ENCODE results near the gene ANKRD53.
"Not testable (repeated sequence)": the region's sequence is repeated elsewhere in the genome, so short reads cannot be mapped to it uniquely, and the experiment has no call there.

ANKRD53 gene

DNA sequence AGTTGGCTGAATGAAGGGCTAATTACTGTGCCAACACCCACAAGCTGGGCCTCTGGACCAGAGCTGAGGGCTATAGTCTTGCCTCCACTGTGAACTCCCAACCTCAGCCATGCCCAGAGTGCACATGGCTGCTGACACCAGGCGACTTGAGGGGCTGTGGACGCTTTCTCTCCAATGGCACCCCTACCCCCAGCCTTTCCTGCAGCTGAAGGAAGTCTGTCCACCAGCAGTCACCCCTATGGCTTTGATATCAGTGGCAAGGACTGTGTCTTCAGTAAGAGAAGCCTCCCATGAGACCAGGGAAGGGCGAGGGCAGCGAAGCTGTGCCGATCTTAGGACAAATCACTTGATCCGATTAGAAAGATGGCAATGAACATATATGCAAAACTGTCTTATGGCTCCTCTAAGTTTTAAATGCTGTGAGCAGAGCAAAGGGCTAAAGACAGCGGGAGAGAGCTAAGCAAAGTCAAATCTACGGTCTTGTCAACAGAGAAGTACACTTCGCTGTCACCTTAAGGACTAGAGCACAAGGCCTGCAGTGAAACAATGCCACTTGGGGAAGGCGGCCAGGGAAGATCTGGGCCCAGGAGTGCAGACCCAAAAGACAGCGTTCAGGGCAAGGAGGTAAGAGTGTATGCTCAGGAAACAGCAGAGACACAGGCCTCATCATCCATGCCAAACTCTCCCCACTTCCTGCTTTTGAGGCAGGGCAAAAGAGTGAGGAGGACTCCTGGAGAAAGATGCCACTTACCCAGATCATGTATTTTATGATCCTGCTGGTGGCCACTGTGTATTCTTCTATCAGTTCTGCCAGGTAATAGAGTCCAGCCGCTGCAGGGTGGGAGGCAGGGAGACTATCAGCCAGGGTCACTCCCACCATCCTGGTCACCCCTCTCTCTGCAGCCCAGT is 14.8 kb downstream of the ANKRD53 start:
- DNase-seq: no peak

DNA sequence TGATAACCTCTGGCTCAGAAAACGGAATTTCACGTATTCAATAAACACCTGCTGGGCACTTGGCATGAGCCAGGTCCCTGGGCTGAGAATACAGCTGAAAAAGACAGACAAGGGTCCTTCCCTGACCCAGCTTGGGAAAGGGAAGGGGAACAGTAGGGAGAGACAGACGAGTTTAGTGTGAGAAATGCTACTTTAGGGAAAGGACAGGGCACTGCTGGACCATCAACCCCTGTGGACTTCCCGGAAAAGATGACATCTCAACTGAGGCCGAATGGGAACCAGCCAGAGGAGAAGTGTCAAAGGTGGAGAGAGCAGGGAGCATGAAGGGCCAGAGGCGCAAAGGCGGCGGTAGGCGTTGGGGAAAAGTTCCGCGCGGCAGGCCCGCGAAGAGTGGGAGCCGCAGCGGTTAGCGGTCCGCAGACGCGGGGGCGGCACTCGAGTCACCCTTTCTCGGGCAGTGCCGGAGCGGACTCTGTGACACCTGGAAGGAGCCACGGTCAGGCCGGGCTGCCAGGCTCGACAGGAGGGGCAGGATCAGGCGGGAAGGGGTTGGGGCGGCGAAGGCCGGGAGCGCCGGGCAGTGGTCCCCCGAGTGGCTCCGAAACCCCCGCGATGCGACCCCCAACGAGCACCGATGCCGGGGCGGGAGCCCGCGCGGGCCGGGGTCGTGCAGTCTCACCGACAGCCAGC is 15.7 kb downstream of the ANKRD53 start:
- no peak for DNase-seq

DNA sequence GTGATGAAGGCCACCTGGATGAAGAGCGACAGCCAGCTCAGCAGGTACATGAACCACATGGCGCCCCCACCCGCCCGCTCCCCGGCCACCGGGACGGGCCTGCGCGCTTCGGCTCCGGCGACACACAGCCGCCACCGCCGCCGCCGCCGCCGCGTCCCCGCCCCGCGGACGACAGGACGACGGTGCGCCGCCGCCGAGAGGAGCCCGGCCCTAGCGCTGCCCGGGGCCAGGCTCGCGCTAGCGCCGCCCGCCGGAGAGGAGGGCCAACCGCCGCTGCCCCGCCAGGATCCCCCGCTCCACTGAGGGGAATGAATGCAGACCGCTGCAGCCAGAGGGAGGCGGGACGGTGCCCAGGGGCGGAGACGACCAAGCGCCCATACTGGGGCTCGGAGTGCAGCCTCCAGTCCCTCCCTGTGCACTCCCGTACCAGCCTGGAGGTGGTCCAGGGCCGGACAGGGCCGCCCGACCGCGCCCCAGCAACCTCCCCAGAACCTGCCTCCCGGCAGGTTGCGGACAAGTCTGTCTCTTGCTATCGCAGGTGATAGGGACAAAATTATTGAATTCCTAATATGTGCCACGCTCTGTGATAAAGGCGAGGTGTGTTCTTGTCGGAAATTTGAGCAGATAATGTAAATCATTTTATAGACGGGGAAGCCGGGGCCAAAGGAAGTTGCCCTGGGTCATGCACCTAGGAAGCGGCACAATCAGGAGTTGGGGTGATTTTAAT is 16.4 kb downstream of the ANKRD53 start, which contains the start of gene TEX261:
TSS of gene TEX261 (minus strand) at position 175 of the 727 bp plus-strand sequence. CDS start at position 59, 116 bp downstream.
- peak; percentile 87 for DNase-seq

DNA sequence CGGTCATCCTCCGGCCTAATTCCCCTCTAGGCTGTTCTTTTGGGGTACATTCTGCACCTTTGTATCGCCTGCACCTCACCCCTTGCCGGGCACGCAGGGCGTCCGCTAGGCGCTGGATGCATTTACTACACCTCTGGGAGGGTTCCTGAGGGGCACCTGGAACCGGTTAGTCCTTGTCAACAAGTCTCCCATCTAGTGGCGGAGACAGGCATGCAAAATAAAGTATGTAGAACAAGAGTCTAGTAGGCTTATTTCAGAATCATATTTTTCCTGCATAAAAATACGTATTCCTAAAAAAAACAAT is 16.9 kb downstream of the ANKRD53 start:
- peak; percentile 76 for DNase-seq

DNA sequence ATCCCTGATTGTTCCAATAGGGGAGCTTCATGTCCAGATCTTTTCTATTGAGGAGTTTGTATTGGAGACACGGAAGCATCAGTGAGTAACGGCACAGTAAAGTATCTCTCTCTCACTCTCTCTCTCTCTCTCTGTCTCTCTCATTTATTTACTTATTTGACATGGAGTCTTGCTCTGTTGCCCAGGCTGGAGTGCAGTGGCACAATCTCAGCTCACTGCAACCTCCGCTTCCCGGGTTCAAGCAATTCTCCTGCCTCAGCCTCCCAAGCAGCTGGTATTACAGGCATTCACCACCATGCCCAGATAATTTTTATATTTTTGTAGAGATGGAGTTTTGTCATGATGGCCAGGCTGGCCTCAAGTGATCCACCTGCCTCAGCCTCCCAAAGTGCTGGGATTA is 20.5 kb downstream of the ANKRD53 start:
- DNase-seq: not testable (repeated sequence)

DNA sequence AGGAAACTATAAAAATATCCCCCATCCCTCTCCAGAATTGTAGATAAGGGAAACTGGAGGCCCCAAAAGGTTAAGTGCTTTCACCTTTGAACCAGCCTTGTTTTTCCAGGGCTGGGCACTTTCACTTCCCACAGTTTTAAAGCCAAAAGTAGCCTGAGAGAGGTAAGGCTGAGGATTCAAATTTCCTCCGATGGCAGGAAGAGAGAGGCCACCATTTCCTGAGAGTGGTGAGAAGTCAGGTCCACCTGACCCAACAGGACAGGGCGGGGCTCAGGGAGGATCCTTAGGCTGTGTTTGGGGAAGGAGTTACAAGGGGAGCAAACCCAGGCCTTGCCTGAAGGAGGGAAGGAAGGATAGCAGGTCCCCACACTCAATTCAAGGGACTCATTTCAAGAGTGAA is 20.9 kb downstream of the ANKRD53 start:
- DNase-seq: no peak

DNA sequence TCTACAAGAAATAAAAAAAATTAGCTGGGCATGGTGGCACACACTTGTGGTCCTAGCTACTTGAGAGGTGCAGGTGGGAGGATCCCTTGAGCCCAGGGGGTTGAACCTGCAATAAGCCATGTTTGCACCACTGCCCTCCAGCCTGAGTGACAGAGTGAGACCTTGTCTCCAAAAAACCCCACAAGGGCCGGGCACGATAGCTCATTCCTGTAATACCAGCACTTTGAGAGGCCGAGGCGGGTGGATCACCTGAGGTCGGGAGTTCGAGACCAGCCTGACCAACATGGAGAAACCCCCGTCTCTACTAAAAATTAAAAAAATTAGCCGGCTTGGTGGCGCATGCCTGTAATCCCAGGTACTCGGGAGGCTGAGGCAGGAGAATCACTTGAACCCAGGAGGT is 21.5 kb downstream of the ANKRD53 start:
- not testable (repeated sequence) for DNase-seq

DNA sequence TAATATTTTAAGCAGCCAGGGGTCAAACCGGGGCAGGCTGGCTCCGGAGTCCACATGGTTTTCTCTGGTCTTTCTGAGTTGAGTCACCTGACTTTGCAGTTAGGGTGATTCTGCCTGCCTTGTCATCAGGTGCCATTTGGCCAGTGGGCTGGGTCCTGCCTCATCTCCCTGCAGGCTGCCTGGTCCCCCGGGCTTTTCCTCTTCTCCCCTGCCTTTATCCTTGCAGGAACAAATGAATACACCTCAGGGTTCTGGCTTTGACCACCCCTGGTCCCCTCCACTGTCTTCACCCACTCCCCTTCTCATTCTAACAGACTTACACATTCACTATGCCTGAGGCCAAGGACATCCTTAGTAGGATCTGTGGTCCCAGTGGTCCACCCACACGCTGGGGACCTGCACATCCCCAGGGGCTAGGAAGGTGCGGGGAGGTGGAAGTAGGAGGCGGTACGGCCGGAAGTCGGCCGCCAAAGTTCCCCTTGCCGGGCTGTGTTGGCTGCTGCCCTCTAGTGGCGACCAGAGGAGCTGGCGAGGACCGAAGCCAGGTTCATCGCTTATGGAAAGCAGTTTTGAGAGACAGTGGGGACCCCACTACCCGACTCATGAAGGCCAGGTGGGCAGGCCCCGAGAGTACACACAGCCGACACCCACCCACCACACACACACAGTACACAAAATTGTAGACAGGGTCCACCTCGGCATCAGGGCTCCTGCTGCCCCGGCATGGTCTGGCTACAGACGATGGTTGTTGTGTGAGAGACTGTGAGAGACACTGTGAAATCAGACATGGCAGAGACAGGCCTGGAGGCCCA is 22.6 kb downstream of the ANKRD53 start:
- DNase-seq: peak; percentile 64

DNA sequence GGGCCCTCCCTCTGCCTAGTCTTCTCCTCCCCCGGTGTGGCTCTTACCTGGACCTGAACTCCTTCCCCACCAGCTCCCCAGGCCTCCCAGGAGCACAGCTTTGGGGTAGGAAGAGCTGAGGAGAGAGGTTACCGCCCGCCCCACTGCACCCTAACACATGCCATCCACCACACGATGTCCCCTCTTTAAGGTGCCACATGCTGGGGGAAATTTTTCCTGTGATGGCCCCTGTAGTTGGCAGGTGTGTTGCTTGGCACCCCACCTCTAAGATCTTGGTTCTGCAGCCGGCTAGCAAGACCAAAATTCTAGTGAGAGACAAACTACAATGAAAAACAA is 23.1 kb downstream of the ANKRD53 start:
- no peak for DNase-seq

DNA sequence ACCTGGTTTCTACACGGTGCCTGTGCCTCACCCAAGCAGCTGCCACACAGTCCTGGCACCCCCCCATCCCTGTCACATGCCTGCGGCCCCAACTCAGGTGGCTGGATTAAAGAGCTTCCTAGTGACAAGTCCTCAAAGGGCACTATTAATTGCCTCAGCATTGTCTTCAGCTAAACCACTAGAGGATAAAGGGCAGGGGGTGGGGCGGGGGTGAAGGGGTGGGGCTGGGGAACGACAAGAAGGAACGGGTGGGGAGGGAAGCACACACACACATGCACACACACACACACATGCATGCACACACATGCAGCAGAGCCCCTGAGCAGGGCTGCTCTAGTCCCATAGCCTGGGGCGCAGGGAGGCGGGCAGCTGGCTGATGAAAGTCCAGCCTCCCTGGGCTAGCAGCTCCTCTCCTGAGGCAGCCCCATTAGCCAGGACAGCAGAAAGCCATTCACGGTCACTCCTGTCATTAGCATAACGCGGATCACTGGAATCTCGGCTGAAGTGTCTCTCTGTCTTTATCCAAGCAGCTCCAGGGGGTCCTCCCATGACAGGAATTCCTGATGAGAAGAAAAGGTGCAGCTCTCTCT is 23.6 kb downstream of the ANKRD53 start:
- no peak for DNase-seq

DNA sequence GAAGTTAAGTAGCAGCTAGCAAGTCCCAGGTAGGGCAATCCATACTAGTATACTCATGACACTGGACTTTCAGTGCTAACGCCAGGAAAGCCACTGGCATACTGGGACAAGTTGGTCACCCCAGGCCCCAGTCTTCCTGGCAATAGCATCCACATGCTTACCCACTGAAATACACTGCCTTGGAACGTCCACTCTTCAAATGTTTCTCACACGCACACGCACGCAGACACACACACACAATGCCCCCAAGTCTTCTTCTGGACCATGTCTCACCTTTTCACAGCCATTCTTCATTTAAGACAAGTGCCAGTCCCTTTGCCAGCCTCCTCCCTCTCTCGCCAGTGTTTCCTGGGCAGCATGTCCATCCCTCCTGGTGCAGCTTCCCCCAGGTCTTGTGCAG is 25.0 kb downstream of the ANKRD53 start:
- DNase-seq: no peak

DNA sequence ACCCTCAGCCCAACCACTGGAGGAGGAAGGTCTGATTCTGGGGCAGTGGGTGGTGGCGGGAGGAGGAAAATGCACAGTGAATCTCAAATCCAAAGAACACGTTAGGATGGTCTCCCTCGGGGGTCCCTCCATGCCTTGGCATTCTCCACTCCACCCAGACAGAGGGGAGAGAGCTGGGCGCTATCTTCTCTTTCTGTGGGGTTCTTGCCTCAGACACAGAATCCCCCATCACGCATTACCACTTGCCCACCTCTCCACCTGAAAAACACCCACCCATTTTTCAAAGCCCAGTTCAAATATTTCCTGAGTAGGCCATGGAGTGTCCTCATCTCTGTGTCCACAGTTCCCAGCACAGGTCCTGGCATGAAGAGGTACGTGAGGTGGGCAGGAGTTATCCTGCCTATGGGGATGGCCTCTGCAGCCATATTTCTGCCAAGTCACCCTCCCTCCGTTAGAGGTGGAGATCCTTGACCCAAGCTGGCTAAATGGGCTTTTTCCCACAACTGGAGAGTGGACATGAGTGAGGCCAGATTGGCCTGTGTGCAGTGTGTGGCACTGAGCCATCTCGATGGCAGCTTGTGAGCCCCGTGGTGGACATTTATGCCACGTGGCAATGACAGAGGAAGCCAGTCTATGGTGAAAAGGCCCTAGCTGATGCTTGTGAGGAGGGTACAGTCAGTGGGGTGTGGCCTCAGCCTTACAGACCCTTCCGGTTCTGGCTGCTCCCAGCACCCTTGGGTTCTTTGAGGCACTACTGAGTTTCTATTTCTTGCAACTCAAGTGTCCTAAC is 25.7 kb downstream of the ANKRD53 start:
- DNase-seq: no peak

DNA sequence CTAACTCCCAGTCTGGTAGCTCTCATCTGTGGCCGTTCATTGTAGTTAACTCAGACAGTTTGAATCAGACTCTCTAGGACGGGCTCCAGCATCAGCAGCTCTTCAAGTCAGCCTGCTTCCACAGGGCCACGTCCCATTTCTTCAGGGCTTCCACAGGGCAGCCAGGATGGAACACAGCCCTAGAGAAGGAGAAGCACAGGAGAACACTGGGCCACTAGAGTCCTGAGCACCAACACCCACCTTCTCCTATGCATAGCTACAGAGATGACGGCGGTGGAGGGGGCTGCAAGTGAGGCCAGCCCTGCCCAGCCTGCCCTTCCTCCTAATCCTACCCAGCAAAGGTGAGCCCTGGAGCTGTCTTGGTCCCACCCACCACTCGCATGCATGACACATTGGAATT is 26.4 kb downstream of the ANKRD53 start:
- DNase-seq: no peak

DNA sequence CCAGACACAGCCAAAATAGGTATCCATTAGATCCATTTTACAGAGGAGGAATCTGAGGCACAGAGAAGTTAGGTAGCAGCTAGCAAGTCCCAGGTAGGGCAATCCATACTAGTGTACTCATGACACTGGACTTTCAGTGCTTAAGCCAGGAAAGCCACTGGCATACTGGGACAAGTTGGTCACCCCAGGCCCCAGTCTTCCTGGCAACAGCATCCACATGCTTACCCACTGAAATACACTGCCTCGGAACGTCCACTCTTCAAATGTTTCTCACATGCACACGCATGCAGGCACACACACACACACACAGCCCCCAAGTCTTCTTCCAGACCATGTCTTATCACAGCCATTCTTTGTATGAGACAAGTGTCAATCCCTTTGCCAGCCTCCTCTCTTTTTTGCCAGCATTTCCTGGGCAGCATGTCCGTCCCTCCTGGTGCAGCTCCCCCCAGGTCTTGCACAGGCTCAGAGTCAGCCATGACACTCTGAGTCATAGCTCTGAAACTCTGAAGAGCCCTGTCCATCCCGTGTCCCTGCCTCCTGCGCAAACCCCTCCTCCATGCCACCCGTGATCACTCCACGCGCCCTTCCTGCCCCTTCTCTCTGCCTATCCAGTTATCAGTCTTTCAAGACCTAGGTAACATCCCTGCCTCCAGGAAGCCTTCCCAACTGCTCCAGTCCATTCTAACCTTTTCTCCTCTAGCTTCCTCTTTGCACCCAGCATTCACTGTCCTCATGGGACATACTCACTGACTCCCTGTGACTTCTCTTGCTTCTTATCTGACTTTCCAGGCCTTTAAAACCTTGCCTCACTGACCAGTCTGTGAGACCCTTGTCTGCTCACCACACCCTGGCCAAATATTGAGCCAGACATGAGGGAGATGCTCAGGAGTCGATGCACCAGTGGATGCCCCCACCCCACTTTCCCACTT is 27.1 kb downstream of the ANKRD53 start:
- DNase-seq: no peak

DNA sequence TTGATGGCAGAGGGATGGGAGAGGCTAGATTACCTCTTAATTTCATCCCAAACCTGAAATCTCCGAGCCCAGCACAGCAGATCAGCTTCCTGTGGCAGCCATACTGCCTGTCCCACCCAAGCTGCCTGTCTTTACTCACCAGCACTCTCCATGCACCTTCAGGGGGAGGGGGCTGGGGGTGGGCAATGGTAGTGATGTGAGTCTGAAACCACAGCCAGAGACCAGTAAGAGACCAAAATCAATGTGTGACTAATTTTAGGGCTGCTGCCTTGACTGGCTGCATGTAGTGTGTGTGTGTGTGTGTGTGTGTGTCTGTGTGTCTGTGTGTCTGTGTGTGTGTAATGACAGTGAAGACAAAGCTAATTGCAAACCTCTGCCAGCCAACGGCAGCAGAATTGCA is 27.9 kb downstream of the ANKRD53 start:
- no peak for DNase-seq

DNA sequence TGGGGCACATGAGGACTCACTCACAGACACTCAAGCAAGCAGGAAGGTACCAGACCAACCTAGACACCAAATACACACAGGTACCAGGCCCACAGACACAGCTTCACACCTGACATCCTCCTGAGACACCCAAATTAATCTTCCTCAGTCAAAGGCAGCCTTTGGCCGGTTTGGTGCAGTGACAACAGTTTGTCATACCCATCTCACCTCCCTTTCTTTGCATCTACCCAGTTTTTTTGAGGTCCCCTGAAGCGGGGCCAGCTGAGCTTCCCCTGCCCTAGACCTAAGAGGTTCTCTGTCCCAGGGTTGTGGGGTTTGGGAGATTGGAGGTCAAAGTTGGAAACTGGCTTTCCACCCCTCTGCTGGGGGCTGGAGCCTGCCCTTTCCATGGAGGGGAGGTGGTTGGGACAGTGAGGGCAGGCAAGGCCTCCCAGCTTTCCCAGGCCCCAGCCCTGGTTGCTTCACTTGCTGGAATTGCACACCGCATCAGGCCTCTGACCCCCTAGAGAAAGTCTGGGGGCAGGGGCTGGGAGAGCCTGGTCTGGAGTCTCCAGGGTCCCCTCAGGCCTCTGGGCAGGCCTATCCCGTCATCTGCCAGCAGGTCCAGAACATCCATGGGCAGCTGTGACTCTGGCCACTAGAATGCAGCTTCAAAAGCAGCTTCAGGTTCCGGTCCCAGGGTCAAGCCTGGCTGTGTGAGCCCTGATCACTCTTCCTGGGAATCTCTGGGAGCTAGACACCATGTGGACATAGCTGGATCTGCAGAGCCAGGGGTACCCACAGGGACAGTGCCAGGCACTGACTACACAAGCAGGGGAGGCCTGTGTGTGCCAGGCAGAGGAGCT is 28.7 kb downstream of the ANKRD53 start:
- no peak for DNase-seq

DNA sequence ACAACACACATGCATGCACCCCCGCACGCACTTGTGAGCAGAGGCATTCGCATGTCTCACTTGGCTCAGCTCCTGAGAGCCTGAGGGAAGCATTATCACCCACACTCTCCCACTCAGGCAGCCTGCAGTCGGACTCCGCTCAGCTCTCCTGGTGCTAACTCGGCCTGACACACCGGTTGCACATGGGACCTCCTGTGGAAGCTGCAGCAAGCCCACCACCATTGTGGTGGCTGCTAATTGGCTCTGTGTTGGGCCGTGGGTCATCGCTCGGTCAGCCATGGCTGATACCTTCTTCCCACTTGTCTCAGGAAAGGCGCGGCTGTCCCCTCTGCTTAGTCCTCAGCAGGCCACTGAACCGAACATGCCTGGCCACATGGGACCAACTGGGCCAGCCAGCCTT is 29.9 kb downstream of the ANKRD53 start:
- DNase-seq: no peak

DNA sequence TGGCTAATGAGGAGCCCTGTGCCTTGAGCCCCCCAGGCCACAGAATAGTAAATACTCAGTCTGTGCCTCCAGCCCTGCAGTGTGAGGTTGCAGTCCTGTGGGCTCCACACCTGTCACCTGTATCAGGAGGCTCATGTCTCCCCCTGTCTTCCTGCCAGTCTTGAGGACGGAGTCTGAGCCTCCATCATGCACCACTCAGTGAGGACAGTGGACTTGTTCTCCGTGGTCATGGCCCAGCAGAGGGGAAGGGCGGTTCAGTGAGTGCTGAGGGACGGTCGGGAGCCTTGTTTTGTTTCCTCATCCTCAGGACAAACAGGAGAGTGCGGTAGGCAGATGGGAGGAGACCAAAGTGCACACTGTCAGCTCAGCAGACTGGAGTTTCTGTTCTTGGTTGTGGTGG is 33.4 kb downstream of the ANKRD53 start:
- not testable (repeated sequence) for DNase-seq

DNA sequence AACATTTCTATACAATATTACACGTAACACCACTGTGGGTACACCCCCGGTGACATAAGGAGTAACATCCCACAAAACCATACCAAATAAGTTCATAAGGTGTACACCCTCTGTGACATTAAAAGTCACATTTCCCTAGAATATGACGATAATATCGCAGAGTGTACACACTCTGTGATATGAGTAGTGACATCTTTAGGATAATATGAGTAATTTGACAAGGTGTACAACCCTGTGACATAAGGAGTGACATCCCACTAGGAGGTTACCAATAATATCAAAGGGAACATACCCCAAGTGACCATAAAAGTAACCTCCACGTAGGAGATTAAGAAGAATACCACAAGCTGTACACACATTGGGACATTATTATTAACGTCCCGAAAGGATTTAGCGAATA is 40.2 kb downstream of the ANKRD53 start:
- no peak for DNase-seq

DNA sequence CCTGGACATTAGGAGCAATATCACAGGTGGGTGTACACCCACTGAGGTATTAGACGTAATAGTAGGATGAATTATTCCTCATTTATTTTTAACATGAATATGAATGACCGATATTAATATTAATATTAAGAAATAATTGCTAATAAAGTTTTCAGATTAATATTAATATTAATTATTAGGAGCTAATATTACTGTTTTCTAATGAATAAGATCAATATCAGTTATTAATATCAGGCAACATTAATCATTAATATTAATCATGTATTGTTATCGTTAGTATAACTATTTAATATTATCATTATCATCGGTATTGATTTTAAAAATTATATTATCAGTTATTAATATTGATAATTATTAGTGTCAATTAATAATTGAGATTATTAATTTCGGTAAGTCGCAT is 41.6 kb downstream of the ANKRD53 start:
- not testable (repeated sequence) for DNase-seq

Data from COR-L47 (cell line).